Measurements from ENCODE around the gene LGALS9.

LGALS9 gene

GRCh38 chr17:27630607-27631410 is at the start of gene LGALS9:
Gene LGALS9, plus strand, starts transcription at chr17:27631188. Its CDS starts 78 bp downstream, at chr17:27631266.
- no peak for DNase-seq

GRCh38 chr17:27582696-27583095 is 48.3 kb upstream of the LGALS9 start:
- no peak for DNase-seq

- DNase-seq, result no peak
Measured at GRCh38 chr17:27585153-27585681, 45.8 kb upstream of the LGALS9 start.

GRCh38 chr17:27585792-27586191 is 45.2 kb upstream of the LGALS9 start:
- no peak for DNase-seq

- DNase-seq, result no peak
Measured at GRCh38 chr17:27586203-27586721, 44.7 kb upstream of the LGALS9 start.

GRCh38 chr17:27588354-27588753 is 42.6 kb upstream of the LGALS9 start:
- DNase-seq, result no peak

- no peak for DNase-seq
Measured at GRCh38 chr17:27590864-27591263, 40.1 kb upstream of the LGALS9 start.

- DNase-seq, result no peak
Measured at GRCh38 chr17:27591986-27592385, 39.0 kb upstream of the LGALS9 start.

GRCh38 chr17:27593232-27593856 is 37.6 kb upstream of the LGALS9 start:
- DNase-seq, result no peak

- no peak for DNase-seq
Measured at GRCh38 chr17:27593857-27594255, 37.1 kb upstream of the LGALS9 start.

GRCh38 chr17:27595208-27595607 is 35.8 kb upstream of the LGALS9 start:
- no peak for DNase-seq

GRCh38 chr17:27596096-27596495 is 34.9 kb upstream of the LGALS9 start:
- DNase-seq, result no peak

GRCh38 chr17:27596566-27597187 is 34.3 kb upstream of the LGALS9 start:
- no peak for DNase-seq

GRCh38 chr17:27597188-27597580 is 33.8 kb upstream of the LGALS9 start:
- DNase-seq, result no peak

GRCh38 chr17:27597783-27598320 is 33.1 kb upstream of the LGALS9 start:
- DNase-seq, result no peak

GRCh38 chr17:27598337-27599050 is 32.5 kb upstream of the LGALS9 start:
- DNase-seq, result no peak

GRCh38 chr17:27600471-27600870 is 30.5 kb upstream of the LGALS9 start:
- DNase-seq, result no peak

- peak; percentile 79 for DNase-seq
Measured at GRCh38 chr17:27601069-27601974, 29.7 kb upstream of the LGALS9 start.

- DNase-seq, result no peak
Measured at GRCh38 chr17:27601975-27602302, 29.0 kb upstream of the LGALS9 start.

- DNase-seq, result peak; percentile 58
Measured at GRCh38 chr17:27602721-27603420, 28.1 kb upstream of the LGALS9 start.

GRCh38 chr17:27603421-27603770 is 27.6 kb upstream of the LGALS9 start:
- no peak for DNase-seq
